ENCODE results near the gene HDDC3. TPM values are rescaled to one million over a fixed set of nuclear protein-coding genes. Genes with fewer than 3 reads are reported as not detected.

Gene HDDC3
- total and polyA plus RNA-seq, 10 donors, result 12.8 to 34.5 (median 21.7) TPM

DNA sequence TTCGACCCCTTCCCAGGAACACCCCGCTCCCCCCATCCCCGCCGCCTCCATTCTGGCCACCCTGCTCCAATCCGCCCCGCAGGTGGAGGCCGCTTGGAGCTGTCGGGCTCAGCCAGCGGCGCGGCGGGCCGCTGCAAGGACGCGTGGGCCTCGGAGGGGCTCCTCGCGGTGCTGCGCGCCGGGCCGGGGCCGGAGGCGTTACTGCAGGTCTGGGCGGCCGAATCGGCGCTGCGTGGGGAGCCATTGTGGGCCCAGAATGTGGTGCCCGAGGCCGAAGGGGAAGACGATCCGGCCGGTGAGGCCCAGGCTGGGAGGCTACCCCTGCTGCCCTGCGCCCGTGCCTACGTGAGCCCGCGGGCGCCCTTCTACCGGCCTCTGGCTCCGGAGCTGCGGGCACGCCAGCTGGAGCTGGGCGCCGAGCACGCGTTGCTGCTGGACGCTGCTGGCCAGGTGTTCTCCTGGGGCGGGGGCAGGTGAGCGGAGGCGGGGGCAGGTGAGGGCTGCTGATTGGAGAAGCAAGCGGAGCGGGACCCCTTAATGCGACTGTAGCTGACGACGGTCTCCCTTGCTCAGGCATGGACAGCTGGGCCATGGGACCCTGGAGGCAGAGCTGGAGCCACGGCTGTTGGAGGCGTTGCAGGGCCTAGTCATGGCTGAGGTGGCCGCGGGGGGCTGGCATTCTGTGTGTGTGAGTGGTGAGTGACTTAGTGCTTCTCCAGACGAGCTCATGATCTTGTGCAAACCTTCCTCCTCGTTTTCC is 24.9 kb upstream of the HDDC3 start:
- DNase-seq, result peak; percentile 79
- peaks cover 0 to 65% (median 41%) of the 10 kb centered on the region in 6 donors for H3K36me3 ChIP-seq
- peak overlapping the region in 3 of 8 donors; percentile 9 to 54 (median 26) for H3K27ac ChIP-seq
- intact Hi-C loops (cut with DNase I; ENCODE audit: low total_unique reads), result no loop called here
- peaks cover 14 to 39% (median 30%) of the 10 kb centered on the region in 6 donors for H3K4me1 ChIP-seq
- TF ChIP-seq POLR2AphosphoS5 (IDR thresholded peaks at IDR 0.05), result no peak
- TF ChIP-seq, protein P1, sequence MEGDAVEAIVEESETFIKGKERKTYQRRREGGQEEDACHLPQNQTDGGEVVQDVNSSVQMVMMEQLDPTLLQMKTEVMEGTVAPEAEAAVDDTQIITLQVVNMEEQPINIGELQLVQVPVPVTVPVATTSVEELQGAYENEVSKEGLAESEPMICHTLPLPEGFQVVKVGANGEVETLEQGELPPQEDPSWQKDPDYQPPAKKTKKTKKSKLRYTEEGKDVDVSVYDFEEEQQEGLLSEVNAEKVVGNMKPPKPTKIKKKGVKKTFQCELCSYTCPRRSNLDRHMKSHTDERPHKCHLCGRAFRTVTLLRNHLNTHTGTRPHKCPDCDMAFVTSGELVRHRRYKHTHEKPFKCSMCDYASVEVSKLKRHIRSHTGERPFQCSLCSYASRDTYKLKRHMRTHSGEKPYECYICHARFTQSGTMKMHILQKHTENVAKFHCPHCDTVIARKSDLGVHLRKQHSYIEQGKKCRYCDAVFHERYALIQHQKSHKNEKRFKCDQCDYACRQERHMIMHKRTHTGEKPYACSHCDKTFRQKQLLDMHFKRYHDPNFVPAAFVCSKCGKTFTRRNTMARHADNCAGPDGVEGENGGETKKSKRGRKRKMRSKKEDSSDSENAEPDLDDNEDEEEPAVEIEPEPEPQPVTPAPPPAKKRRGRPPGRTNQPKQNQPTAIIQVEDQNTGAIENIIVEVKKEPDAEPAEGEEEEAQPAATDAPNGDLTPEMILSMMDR (IDR thresholded peaks at IDR 0.05 in 8 of 11, conservative IDR thresholded peaks at IDR 0.05 in 3 of 11), result no peak
- no peak for TF ChIP-seq POLR2A (IDR thresholded peaks at IDR 0.05)
- H3K27me3 ChIP-seq (replicated peaks in 1 of 7), result no peaks in the 10 kb centered on the region
- WGBS, 5 donors, result 44 to 80% (median 59%) methylated on average over 21 to 63 of the region's 63 CpGs
- peak overlapping the region; percentile 25 to 82 (median 47) for H3K4me3 ChIP-seq
- H3K9me3 ChIP-seq, result no peaks in the 10 kb centered on the region

DNA sequence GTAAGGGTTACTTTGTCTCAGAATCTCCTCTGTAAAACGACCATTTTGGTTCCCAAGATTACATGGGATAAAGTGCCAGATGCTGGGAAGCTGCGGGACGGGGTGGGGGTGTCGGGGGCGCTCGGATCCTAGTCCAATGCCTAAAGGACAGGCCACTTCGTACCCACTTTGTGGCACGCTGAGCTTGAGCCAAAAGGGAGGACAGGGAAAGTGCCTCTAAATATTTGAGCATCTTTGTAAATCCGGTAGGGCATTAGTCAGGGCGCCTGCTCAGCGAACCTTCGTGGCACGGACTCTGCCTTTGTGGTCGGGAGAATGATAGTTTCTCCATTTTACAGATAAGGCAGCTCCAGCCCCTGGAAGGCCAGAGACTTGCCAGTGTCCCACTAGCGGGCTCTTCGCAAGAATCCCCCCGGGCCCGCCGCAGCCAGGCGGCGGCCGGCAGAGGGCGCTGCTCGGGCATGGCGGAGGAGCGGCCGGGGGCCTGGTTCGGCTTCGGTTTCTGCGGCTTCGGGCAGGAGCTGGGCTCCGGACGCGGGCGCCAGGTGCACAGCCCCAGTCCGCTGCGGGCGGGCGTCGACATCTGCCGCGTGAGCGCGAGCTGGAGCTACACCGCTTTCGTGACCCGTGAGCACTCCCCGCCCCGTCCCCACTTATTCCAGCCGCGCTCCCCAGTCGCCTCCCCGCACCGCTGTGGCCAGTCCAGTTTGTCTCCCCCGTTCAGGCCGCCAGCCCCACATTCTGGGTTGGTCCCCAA is 24.1 kb upstream of the HDDC3 start:
- peak overlapping the region in 3 of 8 donors; percentile 9 to 54 (median 26) for H3K27ac ChIP-seq
- intact Hi-C loops (cut with DNase I; ENCODE audit: low total_unique reads), result no loop called here
- peaks cover 14 to 39% (median 30%) of the 10 kb centered on the region in 6 donors for H3K4me1 ChIP-seq
- H3K4me3 ChIP-seq, result peak overlapping the region; percentile 25 to 82 (median 47)
- H3K36me3 ChIP-seq, result peaks cover 0 to 65% (median 42%) of the 10 kb centered on the region in 6 donors
- 13 to 32% (median 22%) methylated on average over 22 to 56 of the region's 56 CpGs for WGBS, 5 donors
- TF ChIP-seq POLR2A (IDR thresholded peaks at IDR 0.05) (no peak), POLR2AphosphoS5 (IDR thresholded peaks at IDR 0.05) (peak in 2 of 3 donors; percentile 38 to 54)
- TF ChIP-seq, protein P1 (IDR thresholded peaks at IDR 0.05 in 8 of 11, conservative IDR thresholded peaks at IDR 0.05 in 3 of 11), result peak; percentile 59 to 97 (median 89)
- DNase-seq, result peak; percentile 92
- no peaks in the 10 kb centered on the region for H3K9me3 ChIP-seq
- no peaks in the 10 kb centered on the region for H3K27me3 ChIP-seq (replicated peaks in 1 of 7)

DNA sequence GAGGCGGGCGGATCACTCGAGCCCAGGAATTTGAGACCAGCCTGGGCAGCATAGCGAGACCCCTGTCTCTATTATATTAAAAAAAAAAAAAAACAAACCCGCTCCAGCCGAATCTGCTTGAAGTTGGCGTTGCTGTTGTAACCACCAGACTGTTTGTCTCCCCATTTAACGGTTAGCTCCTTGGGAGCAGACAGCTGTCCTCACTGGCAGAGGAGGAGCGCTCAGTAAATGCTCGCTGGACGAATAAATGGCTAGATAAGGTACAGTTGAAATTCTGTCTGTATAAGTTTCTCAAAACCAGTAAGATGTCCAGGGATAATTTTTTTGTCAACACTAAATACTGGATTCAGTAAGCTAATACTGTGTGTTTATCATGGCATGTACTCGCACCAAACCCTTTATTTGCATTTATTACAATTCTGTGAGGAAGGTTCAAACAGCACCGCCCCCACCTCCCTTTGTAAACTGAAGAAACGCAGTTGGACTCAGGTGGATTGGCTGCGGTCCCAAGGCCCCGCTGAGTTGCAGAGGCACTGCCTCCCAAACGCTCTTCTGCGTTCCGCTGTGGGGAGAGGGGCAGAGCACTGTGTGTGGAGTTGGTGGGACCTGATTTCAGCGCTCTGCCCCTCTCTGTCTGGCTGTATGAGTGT is 23.4 kb upstream of the HDDC3 start:
- 69 to 83% (median 73%) methylated on average over 20 of the region's 20 CpGs for WGBS, 5 donors
- no peak for DNase-seq
- TF ChIP-seq, protein P1 (IDR thresholded peaks at IDR 0.05 in 8 of 11, conservative IDR thresholded peaks at IDR 0.05 in 3 of 11), result no peak
- no peak for TF ChIP-seq POLR2A (IDR thresholded peaks at IDR 0.05)
- TF ChIP-seq POLR2AphosphoS5 (IDR thresholded peaks at IDR 0.05), result no peak
- no peaks in the 10 kb centered on the region for H3K27me3 ChIP-seq (replicated peaks in 1 of 7)
- H3K36me3 ChIP-seq, result peaks cover 0 to 65% (median 42%) of the 10 kb centered on the region in 6 donors
- H3K4me3 ChIP-seq, result peak overlapping the region in 7 of 8 donors; percentile 78 to 97 (median 84)
- H3K9me3 ChIP-seq, result no peaks in the 10 kb centered on the region
- intact Hi-C loops (cut with DNase I; ENCODE audit: low total_unique reads), result no loop called here
- peaks cover 14 to 39% (median 30%) of the 10 kb centered on the region in 6 donors for H3K4me1 ChIP-seq
- peak overlapping the region in 3 of 8 donors; percentile 93 to 96 (median 96) for H3K27ac ChIP-seq
